ENCODE data around the gene DDX1. TPM values are rescaled to one million over a fixed set of nuclear protein-coding genes. Genes with fewer than 3 reads are reported as not detected.

The DDX1 gene
- total RNA-seq, 4 donors from 2014 or later = 50.3 to 109 (median 75.2) TPM

GRCh38 chr2:15615301-15615920, 23.7 kb downstream of the DDX1 start:
- no peak for TF ChIP-seq CTCF (IDR thresholded peaks at IDR 0.05; ENCODE audit: low read depth)

- TF ChIP-seq CTCF (IDR thresholded peaks at IDR 0.05; ENCODE audit: low read depth) = no peak
Observed at GRCh38 chr2:15616429-15616828, 24.8 kb downstream of the DDX1 start.

- TF ChIP-seq CTCF (IDR thresholded peaks at IDR 0.05; ENCODE audit: low read depth) = no peak
Observed at GRCh38 chr2:15616850-15617777, 25.4 kb downstream of the DDX1 start.

- no peak for TF ChIP-seq CTCF (IDR thresholded peaks at IDR 0.05; ENCODE audit: low read depth)
Observed at GRCh38 chr2:15617778-15618448, 26.2 kb downstream of the DDX1 start.

- TF ChIP-seq CTCF (IDR thresholded peaks at IDR 0.05; ENCODE audit: low read depth) = no peak
Observed at GRCh38 chr2:15618449-15618855, 26.8 kb downstream of the DDX1 start.

GRCh38 chr2:15619076-15619475, 27.4 kb downstream of the DDX1 start:
- TF ChIP-seq CTCF (IDR thresholded peaks at IDR 0.05; ENCODE audit: low read depth) = no peak

GRCh38 chr2:15619510-15619909, 27.8 kb downstream of the DDX1 start:
- TF ChIP-seq CTCF (IDR thresholded peaks at IDR 0.05; ENCODE audit: low read depth) = no peak

Measured in subcutaneous adipose tissue (tissue), 4 donors.